ENCODE measurements around the gene ASB11. TPM values are rescaled to one million over a fixed set of nuclear protein-coding genes. Genes with fewer than 3 reads are reported as not detected.

Gene ASB11
- total RNA-seq, 1 donor from 2014 or later = not detected

DNA sequence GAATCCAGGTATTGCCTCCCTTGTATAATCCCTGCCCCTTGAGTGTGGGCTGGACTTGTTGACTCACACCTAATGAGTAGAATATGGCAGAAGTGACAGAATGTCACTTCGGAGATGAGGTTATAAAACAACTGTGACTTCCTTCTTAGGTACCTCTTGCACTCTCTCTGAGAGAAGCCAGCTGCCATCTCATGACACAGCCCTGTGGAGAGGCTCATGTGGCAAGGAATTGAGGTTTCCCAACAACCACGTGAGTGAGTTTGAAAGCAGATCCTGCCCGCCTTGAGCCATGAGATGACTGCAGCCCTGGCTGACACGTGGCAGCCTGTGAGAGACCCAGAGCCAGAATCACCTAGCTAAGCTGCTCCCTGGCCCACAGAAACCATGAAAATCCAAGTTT is 13.5 kb downstream of the ASB11 start:
- FAIRE-seq = no peak
- no peaks in the 10 kb centered on the region for H3K27me3 ChIP-seq (ENCODE audit: insufficient read depth, low read length)
- no peaks in the 10 kb centered on the region for H3K79me2 ChIP-seq (ENCODE audit: insufficient read depth, low read length)
- H3K4me1 ChIP-seq (ENCODE audit: insufficient read depth, low read length) = no peaks in the 10 kb centered on the region
- Mint-ChIP-seq H3K9me3 (ENCODE audit: unreplicated experiment) (no peaks in the 10 kb centered on the region), H3K4me1 (ENCODE audit: low read depth, unreplicated experiment) (no peaks in the 10 kb centered on the region), H3K36me3 (ENCODE audit: low read depth, unreplicated experiment) (no peaks in the 10 kb centered on the region), H3K27ac (ENCODE audit: unreplicated experiment) (no peak overlapping the region), H3K27me3 (ENCODE audit: low read depth, unreplicated experiment) (no peaks in the 10 kb centered on the region), H3K4me3 (ENCODE audit: unreplicated experiment) (no peak overlapping the region)
- H3K4me3 ChIP-seq (ENCODE audit: insufficient read depth, low read depth, low read length) = no peak overlapping the region
- H3K36me3 ChIP-seq (ENCODE audit: insufficient read depth, low read length) = no peaks in the 10 kb centered on the region
- H3K27ac ChIP-seq (ENCODE audit: low read depth, low read length) = no peak overlapping the region
- no peak for DNase-seq (ENCODE audit: low read depth)
- H2AFZ ChIP-seq (ENCODE audit: low read depth, low read length) = no peak overlapping the region
- no peaks in the 10 kb centered on the region for H4K20me1 ChIP-seq (ENCODE audit: insufficient read depth, low read length)
- H3K4me2 ChIP-seq (ENCODE audit: low read length) = no peak overlapping the region
- H3K9me3 ChIP-seq (ENCODE audit: insufficient read depth, low read depth, low read length) = no peaks in the 10 kb centered on the region
- TF ChIP-seq, protein P1, sequence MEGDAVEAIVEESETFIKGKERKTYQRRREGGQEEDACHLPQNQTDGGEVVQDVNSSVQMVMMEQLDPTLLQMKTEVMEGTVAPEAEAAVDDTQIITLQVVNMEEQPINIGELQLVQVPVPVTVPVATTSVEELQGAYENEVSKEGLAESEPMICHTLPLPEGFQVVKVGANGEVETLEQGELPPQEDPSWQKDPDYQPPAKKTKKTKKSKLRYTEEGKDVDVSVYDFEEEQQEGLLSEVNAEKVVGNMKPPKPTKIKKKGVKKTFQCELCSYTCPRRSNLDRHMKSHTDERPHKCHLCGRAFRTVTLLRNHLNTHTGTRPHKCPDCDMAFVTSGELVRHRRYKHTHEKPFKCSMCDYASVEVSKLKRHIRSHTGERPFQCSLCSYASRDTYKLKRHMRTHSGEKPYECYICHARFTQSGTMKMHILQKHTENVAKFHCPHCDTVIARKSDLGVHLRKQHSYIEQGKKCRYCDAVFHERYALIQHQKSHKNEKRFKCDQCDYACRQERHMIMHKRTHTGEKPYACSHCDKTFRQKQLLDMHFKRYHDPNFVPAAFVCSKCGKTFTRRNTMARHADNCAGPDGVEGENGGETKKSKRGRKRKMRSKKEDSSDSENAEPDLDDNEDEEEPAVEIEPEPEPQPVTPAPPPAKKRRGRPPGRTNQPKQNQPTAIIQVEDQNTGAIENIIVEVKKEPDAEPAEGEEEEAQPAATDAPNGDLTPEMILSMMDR (IDR thresholded peaks at IDR 0.05; ENCODE audit: insufficient read depth, low read depth, low read length) = no peak
- no peak for TF ChIP-seq EZH2 (IDR thresholded peaks at IDR 0.05; ENCODE audit: insufficient read depth, low read length)
- H3K9ac ChIP-seq (ENCODE audit: low read length) = no peak overlapping the region

DNA sequence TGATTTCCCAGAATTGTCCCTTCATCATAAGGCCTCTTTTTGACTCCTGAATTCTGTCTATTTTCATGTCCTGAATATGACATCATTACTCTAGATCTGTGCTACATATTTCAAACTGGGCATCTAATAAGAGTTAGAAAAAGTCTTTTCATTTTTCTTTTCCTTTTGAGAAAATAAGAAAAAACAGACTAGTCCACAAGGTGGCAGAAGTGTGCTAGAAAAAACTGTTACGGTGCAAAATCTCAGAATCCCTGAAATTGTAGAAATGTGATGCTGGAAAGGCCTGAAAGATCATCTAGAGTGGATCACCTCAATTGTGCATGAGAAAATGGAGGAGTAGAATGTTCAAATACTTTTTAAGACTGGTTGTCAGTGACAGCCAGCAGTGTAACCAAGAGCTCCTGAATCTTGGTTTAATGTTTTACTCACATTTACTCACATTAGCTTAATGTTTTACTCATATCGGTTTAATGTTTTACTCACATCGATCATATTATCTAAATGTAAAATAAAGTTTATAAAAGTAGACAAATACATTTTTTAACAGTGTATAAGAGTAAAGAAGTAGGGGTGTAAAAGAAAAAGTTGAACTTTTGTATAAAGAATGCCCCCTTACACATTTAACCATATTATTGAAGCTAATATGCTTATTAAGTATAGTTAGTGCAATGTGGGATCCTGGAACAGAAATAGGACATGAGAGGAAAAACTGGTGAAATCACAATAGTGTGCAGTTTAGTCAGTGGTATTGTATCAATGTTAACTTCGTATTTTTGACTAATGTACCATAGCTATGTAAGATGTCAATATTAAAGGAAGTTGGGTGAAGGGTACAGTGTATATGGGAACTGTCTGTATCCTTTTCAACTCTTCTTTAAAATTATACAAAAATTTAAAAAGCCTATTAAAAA is 15.2 kb downstream of the ASB11 start:
- Mint-ChIP-seq H3K4me1 (ENCODE audit: low read depth, unreplicated experiment) (no peaks in the 10 kb centered on the region), H3K4me3 (ENCODE audit: unreplicated experiment) (no peak overlapping the region), H3K9me3 (ENCODE audit: unreplicated experiment) (no peaks in the 10 kb centered on the region), H3K27me3 (ENCODE audit: low read depth, unreplicated experiment) (no peaks in the 10 kb centered on the region), H3K27ac (ENCODE audit: unreplicated experiment) (no peak overlapping the region), H3K36me3 (ENCODE audit: low read depth, unreplicated experiment) (no peaks in the 10 kb centered on the region)
- Histone ChIP-seq H3K4me1 (ENCODE audit: insufficient read depth, low read length) (no peaks in the 10 kb centered on the region), H3K4me3 (ENCODE audit: insufficient read depth, low read depth, low read length) (no peak overlapping the region), H3K4me2 (ENCODE audit: low read length) (no peak overlapping the region), H3K27ac (ENCODE audit: low read depth, low read length) (no peak overlapping the region), H3K9ac (ENCODE audit: low read length) (no peak overlapping the region), H3K79me2 (ENCODE audit: insufficient read depth, low read length) (no peaks in the 10 kb centered on the region), H3K9me3 (ENCODE audit: insufficient read depth, low read depth, low read length) (no peaks in the 10 kb centered on the region), H3K36me3 (ENCODE audit: insufficient read depth, low read length) (no peaks in the 10 kb centered on the region), H3K27me3 (ENCODE audit: insufficient read depth, low read length) (no peaks in the 10 kb centered on the region), H4K20me1 (ENCODE audit: insufficient read depth, low read length) (no peaks in the 10 kb centered on the region), H2AFZ (ENCODE audit: low read depth, low read length) (no peak overlapping the region)
- no peak for DNase-seq (ENCODE audit: low read depth)
- peak; percentile 99 for FAIRE-seq
- TF ChIP-seq, protein P1 (IDR thresholded peaks at IDR 0.05; ENCODE audit: insufficient read depth, low read depth, low read length) = peak; percentile 30
- TF ChIP-seq EZH2 (IDR thresholded peaks at IDR 0.05; ENCODE audit: insufficient read depth, low read length) = no peak

DNA sequence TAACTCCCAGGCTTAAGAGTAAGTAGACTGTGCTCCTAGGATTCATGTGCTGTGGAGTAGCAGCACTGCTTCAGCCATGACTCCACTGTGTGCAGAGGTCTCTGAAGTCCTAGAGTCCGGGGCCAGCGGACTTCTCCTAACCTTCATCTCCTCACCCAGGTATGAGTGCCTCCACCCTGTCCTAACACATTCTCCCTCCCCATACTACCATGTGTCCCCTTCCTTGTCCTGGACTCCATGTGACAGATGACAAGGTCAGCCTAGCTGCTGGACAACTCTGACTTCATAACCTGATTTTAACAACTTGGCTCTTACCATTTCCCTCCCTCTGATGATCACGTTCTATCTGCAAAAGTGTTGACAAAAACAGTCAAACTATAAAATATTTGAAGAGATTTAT is 16.7 kb downstream of the ASB11 start:
- no peak overlapping the region for H3K4me3 Mint-ChIP-seq (ENCODE audit: unreplicated experiment)
- H3K36me3 Mint-ChIP-seq (ENCODE audit: low read depth, unreplicated experiment) = no peaks in the 10 kb centered on the region
- no peak for TF ChIP-seq EZH2 (IDR thresholded peaks at IDR 0.05; ENCODE audit: insufficient read depth, low read length)
- TF ChIP-seq, protein P1 (IDR thresholded peaks at IDR 0.05; ENCODE audit: insufficient read depth, low read depth, low read length) = no peak

More for the DNA sequence above, 16.7 kb downstream of the ASB11 start:
- Histone ChIP-seq H3K36me3 (ENCODE audit: insufficient read depth, low read length) (no peaks in the 10 kb centered on the region), H3K9me3 (ENCODE audit: insufficient read depth, low read depth, low read length) (no peaks in the 10 kb centered on the region), H3K9ac (ENCODE audit: low read length) (no peak overlapping the region), H4K20me1 (ENCODE audit: insufficient read depth, low read length) (no peaks in the 10 kb centered on the region), H3K4me2 (ENCODE audit: low read length) (no peak overlapping the region), H3K27me3 (ENCODE audit: insufficient read depth, low read length) (no peaks in the 10 kb centered on the region), H3K79me2 (ENCODE audit: insufficient read depth, low read length) (no peaks in the 10 kb centered on the region), H3K27ac (ENCODE audit: low read depth, low read length) (no peak overlapping the region), H3K4me1 (ENCODE audit: insufficient read depth, low read length) (no peaks in the 10 kb centered on the region), H3K4me3 (ENCODE audit: insufficient read depth, low read depth, low read length) (no peak overlapping the region), H2AFZ (ENCODE audit: low read depth, low read length) (no peak overlapping the region)
- no peaks in the 10 kb centered on the region for H3K27me3 Mint-ChIP-seq (ENCODE audit: low read depth, unreplicated experiment)
- H3K27ac Mint-ChIP-seq (ENCODE audit: unreplicated experiment) = no peak overlapping the region
- no peaks in the 10 kb centered on the region for H3K4me1 Mint-ChIP-seq (ENCODE audit: low read depth, unreplicated experiment)
- H3K9me3 Mint-ChIP-seq (ENCODE audit: unreplicated experiment) = no peaks in the 10 kb centered on the region
- FAIRE-seq = no peak
- no peak for DNase-seq (ENCODE audit: low read depth)
